COLO829 (cell line): ENCODE data around the gene DNAJC19.
"Not testable (repeated sequence)": the region's sequence is repeated elsewhere in the genome, so short reads cannot be mapped to it uniquely, and the experiment has no call there.

ENCODE experiments used
- DNase-seq: peaks from one replicate; pipeline ENCODE4 v3.0.0; 2012; ENCODE audit warnings: low spot score

DNAJC19 gene

GRCh38 chr3:180989291-180990163 is at the start of gene DNAJC19:
TSS of gene DNAJC19 (minus strand) at chr3:180989736. CDS start at chr3:180989602, 134 bp downstream.
- DNase-seq = peak; percentile 94

GRCh38 chr3:181030948-181031347 is 41.4 kb upstream of the DNAJC19 start:
- DNase-seq = no peak

- no peak for DNase-seq
Observed at GRCh38 chr3:181025204-181025603, 35.7 kb upstream of the DNAJC19 start.

GRCh38 chr3:181017690-181018089 is 28.2 kb upstream of the DNAJC19 start:
- DNase-seq = peak; percentile 46

GRCh38 chr3:181009225-181009624 is 19.7 kb upstream of the DNAJC19 start:
- no peak for DNase-seq

- no peak for DNase-seq
Observed at GRCh38 chr3:181008796-181009195, 19.3 kb upstream of the DNAJC19 start.

- DNase-seq = no peak
Observed at GRCh38 chr3:181007262-181007661, 17.7 kb upstream of the DNAJC19 start.

- no peak for DNase-seq
Observed at GRCh38 chr3:181006541-181006940, 17.0 kb upstream of the DNAJC19 start.

GRCh38 chr3:181003469-181003868 is 13.9 kb upstream of the DNAJC19 start:
- DNase-seq = not testable (repeated sequence)

GRCh38 chr3:181002331-181002730 is 12.8 kb upstream of the DNAJC19 start:
- DNase-seq = not testable (repeated sequence)

- DNase-seq = no peak
Observed at GRCh38 chr3:180996415-180996932, 6.9 kb upstream of the DNAJC19 start.

- no peak for DNase-seq
Observed at GRCh38 chr3:180990505-180990904, 969 bp upstream of the DNAJC19 start.

GRCh38 chr3:180987344-180987743 is 2.2 kb downstream of the DNAJC19 start:
- no peak for DNase-seq

- DNase-seq = not testable (repeated sequence)
Observed at GRCh38 chr3:180986366-180986765, 3.2 kb downstream of the DNAJC19 start.

GRCh38 chr3:180983136-180983535 is 6.4 kb downstream of the DNAJC19 start:
- no peak for DNase-seq

- DNase-seq = no peak
Observed at GRCh38 chr3:180981912-180982311, 7.6 kb downstream of the DNAJC19 start.

- no peak for DNase-seq
Observed at GRCh38 chr3:180980611-180981010, 8.9 kb downstream of the DNAJC19 start.

- no peak for DNase-seq
Observed at GRCh38 chr3:180979961-180980360, 9.6 kb downstream of the DNAJC19 start.

- DNase-seq = no peak
Observed at GRCh38 chr3:180977498-180977897, 12.0 kb downstream of the DNAJC19 start.

GRCh38 chr3:180974286-180974685 is 15.2 kb downstream of the DNAJC19 start:
- DNase-seq = no peak

GRCh38 chr3:180973543-180973942 is 16.0 kb downstream of the DNAJC19 start:
- no peak for DNase-seq

GRCh38 chr3:180970931-180971330 is 18.6 kb downstream of the DNAJC19 start:
- no peak for DNase-seq

- no peak for DNase-seq
Observed at GRCh38 chr3:180962530-180962929, 27.0 kb downstream of the DNAJC19 start.

GRCh38 chr3:180961552-180961951 is 28.0 kb downstream of the DNAJC19 start:
- DNase-seq = no peak
